Measurements from ENCODE around the gene RYR2. TPM values are rescaled to one million over a fixed set of nuclear protein-coding genes. Genes with fewer than 3 reads are reported as not detected.

The RYR2 gene
- total and polyA plus RNA-seq, 5 experiments from 2014 or later = not detected

DNA sequence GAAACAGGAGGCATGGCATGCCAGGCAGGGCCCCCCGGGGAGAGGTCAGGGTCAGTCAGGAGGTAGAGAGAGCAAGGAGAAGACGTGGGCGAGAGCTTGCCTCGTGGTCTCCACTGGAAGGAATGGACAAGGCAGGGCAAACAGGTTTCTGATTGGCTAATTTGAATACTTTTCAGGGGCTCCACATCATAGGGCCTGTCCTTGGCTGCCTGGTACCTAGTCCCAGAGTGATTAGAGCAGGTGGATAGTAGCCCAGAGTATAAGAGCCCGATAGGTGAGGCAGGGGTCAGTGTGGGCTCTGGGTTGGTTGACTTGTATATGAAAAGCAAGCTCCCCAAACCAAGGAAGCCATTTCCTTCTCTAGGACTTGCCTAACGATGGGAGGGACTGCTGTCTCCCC lies 670.1 kb downstream of the RYR2 start:
- DNase-seq = no peak
- Mint-ChIP-seq H3K36me3 (no peaks in the 10 kb centered on the region), H3K9me3 (peaks cover 0 to 9% (median 0%) of the 10 kb centered on the region in 9 donors), H3K4me3 (no peak overlapping the region), H3K27me3 (no peaks in the 10 kb centered on the region), H3K27ac (peak overlapping the region in 1 of 10 donors; percentile 11), H3K4me1 (no peaks in the 10 kb centered on the region)
- POLR2A ChIA-PET = no interaction called here
- no peak for ATAC-seq

DNA sequence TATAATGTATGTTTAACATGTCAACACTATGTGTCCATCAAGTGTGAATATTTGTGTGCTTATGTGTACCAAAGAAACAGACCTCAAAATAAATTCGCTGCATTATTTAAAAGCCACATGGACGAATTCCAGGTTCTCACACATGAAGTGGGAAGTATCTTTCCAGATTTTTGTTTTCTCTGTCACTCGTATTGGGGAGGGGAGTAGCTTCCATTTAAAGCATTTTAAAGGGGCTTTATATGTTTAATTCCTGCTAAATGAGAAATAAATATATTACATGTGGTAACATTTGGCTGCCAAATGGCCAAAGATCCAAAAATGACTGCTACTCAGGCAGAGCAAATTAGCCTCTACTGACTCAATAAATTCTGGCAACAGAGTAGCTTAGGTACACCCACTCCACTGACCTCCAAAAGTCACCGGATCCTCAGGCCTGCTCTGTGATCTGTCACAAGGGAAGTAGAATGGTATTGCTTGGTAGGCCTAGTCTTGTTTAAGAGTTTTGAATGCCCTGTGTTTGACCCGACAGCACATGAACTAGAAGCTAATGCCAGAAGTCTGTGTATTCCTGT lies 670.7 kb downstream of the RYR2 start:
- POLR2A ChIA-PET = no interaction called here
- DNase-seq (no peak), ATAC-seq (no peak)
- Mint-ChIP-seq H3K27me3 (no peaks in the 10 kb centered on the region), H3K27ac (no peak overlapping the region), H3K9me3 (peaks cover 0 to 9% (median 0%) of the 10 kb centered on the region in 9 donors), H3K4me1 (no peaks in the 10 kb centered on the region), H3K36me3 (no peaks in the 10 kb centered on the region), H3K4me3 (no peak overlapping the region)

GRCh38 chr1:237713916-237714315 lies 671.9 kb downstream of the RYR2 start:
- ATAC-seq (no peak), DNase-seq (no peak)
- Mint-ChIP-seq H3K4me1 (no peaks in the 10 kb centered on the region), H3K9me3 (peaks cover 0 to 5% (median 0%) of the 10 kb centered on the region in 9 donors), H3K27ac (no peak overlapping the region), H3K36me3 (no peaks in the 10 kb centered on the region), H3K27me3 (no peaks in the 10 kb centered on the region), H3K4me3 (no peak overlapping the region)
- POLR2A ChIA-PET = no interaction called here

GRCh38 chr1:237717106-237717505 lies 675.1 kb downstream of the RYR2 start:
- no peak overlapping the region for H3K4me3 Mint-ChIP-seq
- H3K27me3 Mint-ChIP-seq = no peaks in the 10 kb centered on the region
- H3K4me1 Mint-ChIP-seq = no peaks in the 10 kb centered on the region
- peaks cover 0 to 11% (median 2%) of the 10 kb centered on the region in 9 donors for H3K9me3 Mint-ChIP-seq
- no peak overlapping the region for H3K27ac Mint-ChIP-seq
- DNase-seq (no peak), ATAC-seq (no peak)
- POLR2A ChIA-PET = no interaction called here
- no peaks in the 10 kb centered on the region for H3K36me3 Mint-ChIP-seq

DNA sequence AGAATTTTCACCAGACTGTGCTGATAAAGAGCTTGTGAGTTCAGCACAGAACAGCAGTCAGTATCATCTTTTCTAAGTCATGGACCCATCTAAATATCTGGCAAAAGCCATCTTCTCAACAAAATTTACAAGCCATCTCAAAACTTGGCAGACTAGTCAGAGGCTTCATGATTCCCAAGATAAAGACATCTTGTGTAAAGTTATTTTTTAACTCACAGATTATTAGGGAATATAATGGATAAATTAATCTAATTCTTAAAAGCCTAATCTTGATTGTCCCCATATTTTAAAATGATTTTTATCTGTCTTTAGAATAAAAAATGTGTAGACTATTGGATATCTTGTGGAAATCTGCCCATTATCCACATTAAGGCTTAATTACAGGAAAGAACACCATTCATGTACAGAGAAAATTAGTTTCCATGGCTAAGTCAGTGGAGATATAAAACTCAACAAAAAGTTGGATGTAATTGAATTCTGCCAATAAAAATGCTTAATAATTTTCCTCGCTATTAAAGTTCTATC lies 688.9 kb downstream of the RYR2 start:
- H3K27ac Mint-ChIP-seq = no peak overlapping the region
- no peaks in the 10 kb centered on the region for H3K36me3 Mint-ChIP-seq
- peaks cover 0 to 32% (median 3%) of the 10 kb centered on the region in 9 donors for H3K9me3 Mint-ChIP-seq
- H3K4me1 Mint-ChIP-seq = no peaks in the 10 kb centered on the region
- DNase-seq (no peak), ATAC-seq (no peak)
- H3K27me3 Mint-ChIP-seq = no peaks in the 10 kb centered on the region
- POLR2A ChIA-PET = no interaction called here
- no peak overlapping the region for H3K4me3 Mint-ChIP-seq

- ATAC-seq (no peak), DNase-seq (no peak)
- POLR2A ChIA-PET = no interaction called here
- Mint-ChIP-seq H3K27me3 (no peaks in the 10 kb centered on the region), H3K27ac (no peak overlapping the region), H3K9me3 (peaks cover 0 to 32% (median 4%) of the 10 kb centered on the region in 9 donors), H3K4me1 (peaks cover 0 to 9% (median 4%) of the 10 kb centered on the region in 4 donors), H3K4me3 (no peak overlapping the region), H3K36me3 (no peaks in the 10 kb centered on the region)
Measured at GRCh38 chr1:237732657-237733056, 690.7 kb downstream of the RYR2 start.

GRCh38 chr1:237736372-237737029 lies 694.5 kb downstream of the RYR2 start:
- peak; percentile 47 to 60 for ATAC-seq
- POLR2A ChIA-PET = no interaction called here
- H3K4me1 Mint-ChIP-seq = peaks cover 0 to 10% (median 5%) of the 10 kb centered on the region in 4 donors
- peak in 4 of 10 donors; percentile 0 to 39 (median 13) for DNase-seq
- peak overlapping the region in 7 of 10 donors; percentile 4 to 50 (median 21) for H3K27ac Mint-ChIP-seq
- peaks cover 0 to 24% (median 3%) of the 10 kb centered on the region in 9 donors for H3K9me3 Mint-ChIP-seq
- H3K27me3 Mint-ChIP-seq = no peaks in the 10 kb centered on the region
- H3K36me3 Mint-ChIP-seq = no peaks in the 10 kb centered on the region
- peak overlapping the region in 1 of 10 donors; percentile 3 for H3K4me3 Mint-ChIP-seq

GRCh38 chr1:237737448-237737847 lies 695.5 kb downstream of the RYR2 start:
- Mint-ChIP-seq H3K9me3 (peaks cover 0 to 24% (median 3%) of the 10 kb centered on the region in 9 donors), H3K36me3 (no peaks in the 10 kb centered on the region), H3K4me1 (peaks cover 0 to 10% (median 5%) of the 10 kb centered on the region in 4 donors), H3K27me3 (no peaks in the 10 kb centered on the region), H3K27ac (no peak overlapping the region), H3K4me3 (no peak overlapping the region)
- POLR2A ChIA-PET = no interaction called here
- no peak for DNase-seq
- no peak for ATAC-seq

DNA sequence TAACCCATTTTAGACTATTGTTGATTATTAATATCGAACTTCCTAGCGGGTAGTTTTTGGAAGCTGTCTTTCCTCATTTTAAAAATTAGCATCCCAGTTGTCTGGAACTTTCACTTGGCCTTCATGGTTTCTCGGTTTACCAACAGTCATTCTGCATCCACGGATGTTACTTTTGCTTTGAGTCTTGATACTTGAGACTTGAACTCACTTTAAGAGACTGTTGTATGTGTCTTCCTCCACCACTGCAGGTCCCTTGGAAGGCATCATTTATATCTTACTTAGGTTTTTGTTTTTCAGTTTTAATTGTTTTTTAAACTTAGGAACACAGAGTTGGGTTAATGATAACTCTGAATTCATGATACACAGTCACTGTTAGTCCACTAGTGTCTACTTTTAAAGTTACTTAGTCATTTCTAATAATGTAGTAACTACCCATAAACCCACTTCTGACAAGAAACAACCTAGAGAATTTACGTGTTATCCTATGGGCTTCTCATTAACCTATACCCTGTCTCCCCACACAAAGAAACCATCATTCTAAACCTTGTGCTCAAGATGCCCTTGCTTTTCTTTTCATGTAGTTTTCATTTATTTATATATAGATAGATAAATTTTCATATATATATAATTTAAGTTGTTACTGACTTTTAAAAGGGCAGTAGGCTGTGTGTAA lies 696.1 kb downstream of the RYR2 start:
- POLR2A ChIA-PET = no interaction called here
- no peak for DNase-seq
- ATAC-seq = no peak
- H3K36me3 Mint-ChIP-seq = no peaks in the 10 kb centered on the region
- no peak overlapping the region for H3K27ac Mint-ChIP-seq
- peaks cover 0 to 24% (median 3%) of the 10 kb centered on the region in 9 donors for H3K9me3 Mint-ChIP-seq
- H3K4me1 Mint-ChIP-seq = peaks cover 0 to 10% (median 5%) of the 10 kb centered on the region in 4 donors
- H3K4me3 Mint-ChIP-seq = no peak overlapping the region
- H3K27me3 Mint-ChIP-seq = no peaks in the 10 kb centered on the region

- H3K4me1 Mint-ChIP-seq = peaks cover 0 to 10% (median 5%) of the 10 kb centered on the region in 4 donors
- no peak for DNase-seq
- H3K4me3 Mint-ChIP-seq = no peak overlapping the region
- POLR2A ChIA-PET = no interaction called here
- H3K27ac Mint-ChIP-seq = no peak overlapping the region
- H3K27me3 Mint-ChIP-seq = peaks cover 0 to 4% (median 0%) of the 10 kb centered on the region in 5 donors
- H3K9me3 Mint-ChIP-seq = peaks cover 0 to 13% (median 3%) of the 10 kb centered on the region in 9 donors
- H3K36me3 Mint-ChIP-seq = no peaks in the 10 kb centered on the region
- ATAC-seq = no peak
Measured at GRCh38 chr1:237740846-237741245, 698.9 kb downstream of the RYR2 start.

- DNase-seq (no peak), ATAC-seq (no peak)
- Mint-ChIP-seq H3K27me3 (peaks cover 0 to 4% (median 1%) of the 10 kb centered on the region in 5 donors), H3K36me3 (no peaks in the 10 kb centered on the region), H3K9me3 (peaks cover 0 to 11% (median 0%) of the 10 kb centered on the region in 9 donors), H3K27ac (no peak overlapping the region), H3K4me1 (no peaks in the 10 kb centered on the region), H3K4me3 (no peak overlapping the region)
- POLR2A ChIA-PET = no interaction called here
Measured at GRCh38 chr1:237745545-237745944, 703.6 kb downstream of the RYR2 start.

GRCh38 chr1:237748171-237748960 lies 706.4 kb downstream of the RYR2 start:
- POLR2A ChIA-PET = no interaction called here

More at GRCh38 chr1:237748171-237748960, 706.4 kb downstream of the RYR2 start:
- ATAC-seq (no peak), DNase-seq (no peak)
- Mint-ChIP-seq H3K27me3 (peaks cover 0 to 4% (median 1%) of the 10 kb centered on the region in 5 donors), H3K4me1 (no peaks in the 10 kb centered on the region), H3K27ac (no peak overlapping the region), H3K9me3 (peaks cover 0 to 11% (median 0%) of the 10 kb centered on the region in 9 donors), H3K4me3 (no peak overlapping the region), H3K36me3 (no peaks in the 10 kb centered on the region)

Measured in naive thymus-derived CD8-positive, alpha-beta T cell (primary cell).